Central memory CD4-positive, alpha-beta T cell (primary cell): Measurements from ENCODE around the gene STOML3.

Experiments used
- DNase-seq: peaks from one replicate; pipeline ENCODE4 v3.0.0; 2022

The STOML3 gene

DNA sequence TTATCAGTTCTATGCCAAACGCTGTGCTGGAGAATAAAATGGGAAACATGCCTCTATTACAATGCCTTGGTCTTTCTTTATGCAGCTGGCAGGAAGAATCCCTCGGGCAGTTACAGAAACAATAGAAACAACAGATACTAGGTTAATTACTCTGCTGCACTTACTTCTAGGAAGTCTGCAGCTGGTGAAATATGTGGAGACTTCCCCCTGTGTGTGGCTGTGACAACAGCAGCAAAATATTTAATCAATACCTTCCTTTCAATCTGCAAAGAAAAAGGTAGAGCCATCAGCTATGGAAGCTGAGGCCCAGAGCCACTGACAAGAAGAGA is 9.9 kb downstream of the STOML3 start:
- DNase-seq: no peak

DNA sequence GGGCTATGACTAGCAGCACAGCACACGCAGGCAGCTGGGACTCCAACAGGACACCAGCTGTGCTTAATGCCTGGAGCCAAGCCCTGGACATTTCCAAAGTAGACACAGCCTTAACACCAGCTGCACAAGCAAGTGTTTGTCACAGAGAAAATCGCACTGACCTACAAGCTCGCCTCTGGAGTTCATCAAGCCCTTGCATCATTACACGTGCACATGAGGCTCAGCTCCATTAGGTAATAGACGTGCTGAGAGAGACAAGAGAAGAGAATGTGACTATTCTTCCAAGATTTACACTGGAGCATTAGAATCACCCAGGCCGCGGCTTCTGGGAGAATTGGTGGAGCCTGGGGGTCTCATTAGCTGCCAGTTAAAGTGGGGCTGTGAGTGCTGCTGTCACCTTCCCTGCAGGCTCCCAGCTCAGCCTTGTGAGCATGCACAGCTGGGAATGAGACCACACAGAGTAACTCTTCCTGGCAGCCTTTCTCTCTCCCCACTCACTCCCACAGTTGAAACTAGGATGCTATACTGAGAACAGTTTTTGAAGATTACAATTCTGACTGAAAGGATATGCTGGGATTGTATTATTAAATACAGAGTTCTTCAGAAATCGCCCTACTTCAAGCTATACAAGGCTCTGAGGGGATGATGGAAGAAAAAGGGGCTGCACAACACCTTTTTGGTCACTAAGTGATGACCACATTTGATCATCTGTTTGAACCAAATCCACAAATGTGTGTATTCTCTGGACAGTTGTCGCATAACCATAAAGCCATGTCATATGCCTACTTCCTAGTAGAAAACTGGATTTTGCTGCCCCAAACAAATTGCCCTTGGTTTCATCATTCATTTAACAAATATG is 10.5 kb downstream of the STOML3 start:
- no peak for DNase-seq

DNA sequence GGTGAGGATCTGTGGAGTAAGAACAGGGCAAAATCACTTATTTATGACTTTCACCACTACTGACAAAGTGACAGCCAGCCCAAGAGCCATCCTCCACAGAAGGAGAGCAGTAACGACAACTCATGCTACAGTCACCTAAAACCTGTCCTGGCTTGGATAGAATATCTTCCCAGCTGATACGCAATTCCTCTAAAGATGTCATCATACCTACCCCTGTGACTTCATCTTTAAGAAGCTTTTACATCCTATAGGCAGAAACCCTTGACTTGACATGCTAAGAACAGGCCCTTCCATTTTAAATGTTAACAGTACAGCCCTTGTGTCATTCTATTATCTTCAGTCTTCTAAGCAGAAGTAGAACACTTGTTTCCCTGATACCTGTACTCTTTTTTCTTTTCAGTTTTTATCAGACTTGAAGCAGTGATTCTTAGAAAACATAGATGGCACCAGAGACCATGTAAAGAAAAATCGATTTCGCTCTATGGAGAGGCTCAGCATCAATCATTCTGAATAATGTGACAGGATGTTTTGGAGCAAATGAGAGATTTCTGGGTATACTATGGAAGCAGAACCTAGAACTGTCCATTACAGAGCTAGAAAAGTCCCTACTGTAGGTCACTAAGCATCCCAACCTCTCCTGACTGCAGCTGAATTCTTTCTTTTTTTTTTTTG is 20.1 kb downstream of the STOML3 start:
- no peak for DNase-seq

DNA sequence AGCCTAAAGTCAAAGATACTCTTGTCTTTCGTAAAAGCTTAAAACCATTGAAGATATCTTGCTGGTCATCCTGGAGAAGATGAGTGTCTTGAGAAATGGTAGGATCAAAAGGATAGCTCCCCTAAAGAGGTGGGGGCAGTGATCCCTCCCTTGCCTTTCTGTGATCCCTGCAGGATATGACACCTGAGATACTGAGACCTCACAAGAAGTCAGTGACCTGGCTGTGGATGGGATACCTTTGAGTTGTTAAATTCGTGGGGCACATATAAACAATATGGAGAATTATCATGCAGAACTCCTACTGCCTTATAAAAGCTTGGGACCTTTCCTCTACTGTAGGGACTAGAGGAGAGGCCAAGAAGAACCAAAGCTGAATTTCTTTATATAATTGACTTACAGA is 21.4 kb downstream of the STOML3 start:
- no peak for DNase-seq

DNA sequence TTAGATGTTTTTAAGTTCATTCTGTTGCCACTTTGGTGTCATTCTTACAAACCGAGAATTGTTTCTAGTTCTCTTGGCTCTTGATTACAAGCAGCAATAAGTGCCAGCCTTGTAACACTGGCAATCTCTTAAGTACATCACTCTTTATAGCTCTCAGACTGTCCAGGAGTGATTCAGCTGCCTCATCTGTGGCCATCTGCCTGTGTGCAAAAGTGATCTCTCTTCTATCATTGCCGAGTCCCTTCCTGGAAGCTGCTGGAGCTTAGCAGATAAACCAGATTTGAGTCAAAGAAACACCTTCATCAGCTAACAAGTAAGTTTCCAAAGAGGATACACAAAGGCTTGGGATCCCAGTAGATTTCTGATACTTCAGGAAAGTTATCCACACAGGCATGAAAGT is 23.2 kb downstream of the STOML3 start:
- DNase-seq: no peak

DNA sequence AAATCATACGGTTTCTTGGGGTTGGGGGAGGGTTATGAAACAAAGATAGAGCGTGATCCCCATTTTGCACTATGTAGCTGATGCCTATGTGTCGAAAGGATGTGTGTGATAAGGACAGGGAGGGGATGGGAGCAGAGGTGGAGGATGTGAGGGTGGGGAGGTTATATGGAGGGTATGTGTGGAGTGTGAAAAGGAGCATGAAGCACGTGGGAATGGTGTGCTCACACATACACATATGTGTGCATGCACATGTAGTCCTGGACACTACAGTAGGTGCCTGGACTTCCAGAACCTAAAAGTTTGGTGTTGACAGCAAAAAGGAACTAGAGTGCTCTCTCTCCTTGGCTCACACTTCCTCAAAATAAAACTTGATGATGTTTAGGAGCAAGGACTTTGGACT is 25.4 kb downstream of the STOML3 start:
- no peak for DNase-seq

DNA sequence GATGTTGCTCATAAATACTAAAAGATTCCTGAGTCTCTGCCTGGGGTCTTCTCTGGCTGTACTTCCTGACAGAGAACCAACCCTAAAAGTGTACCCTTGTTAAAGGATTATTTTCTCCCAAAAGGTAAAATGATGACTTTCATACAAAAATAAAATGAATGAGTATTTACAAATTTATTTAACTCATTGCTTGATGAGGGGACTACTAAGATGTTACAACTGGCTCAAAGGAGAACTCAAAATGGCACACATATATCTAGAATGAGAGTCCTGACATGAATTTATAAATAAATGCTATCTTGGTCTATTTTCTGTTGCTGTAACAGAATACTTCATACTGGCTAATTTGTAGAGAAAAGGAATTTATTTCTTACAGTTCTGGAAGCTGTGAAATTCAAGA is 30.5 kb downstream of the STOML3 start:
- no peak for DNase-seq

DNA sequence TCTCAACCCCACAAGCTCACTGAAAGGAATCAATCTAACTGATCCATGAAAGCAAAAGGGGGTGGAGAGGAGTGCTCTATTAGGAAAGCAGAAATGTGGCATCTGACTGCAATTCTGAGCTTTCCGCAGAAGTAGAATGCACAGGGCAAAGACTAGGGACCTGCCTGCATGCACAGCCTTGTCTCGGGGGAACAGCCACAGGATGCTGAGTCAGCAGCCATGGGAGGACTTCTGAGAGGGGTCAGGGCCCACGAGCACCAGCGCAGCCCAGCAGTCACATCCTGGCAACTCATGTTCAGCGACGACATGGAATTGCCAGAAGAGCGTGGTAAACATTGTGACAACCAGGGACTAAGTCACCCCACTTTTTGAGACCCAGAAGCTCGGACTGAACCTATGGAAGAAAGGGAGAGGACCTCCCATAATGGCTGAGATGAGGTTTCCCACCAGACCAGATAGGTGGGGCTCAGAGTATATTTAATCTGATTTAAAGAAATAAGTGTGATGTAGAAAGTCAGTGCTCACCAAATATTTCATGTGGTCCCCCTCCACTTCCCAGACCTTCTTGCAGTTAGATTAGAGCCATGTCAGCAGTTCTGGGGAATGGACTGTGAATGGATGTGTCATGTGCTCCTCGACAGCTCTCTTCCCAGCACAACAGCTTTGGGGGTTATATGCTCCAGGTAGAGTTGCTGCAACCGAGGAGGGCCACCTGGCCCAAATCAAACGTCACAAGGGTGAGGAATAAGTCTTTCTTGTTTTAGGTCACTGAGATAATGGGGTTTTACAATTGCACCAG is 32.6 kb downstream of the STOML3 start:
- DNase-seq: no peak

DNA sequence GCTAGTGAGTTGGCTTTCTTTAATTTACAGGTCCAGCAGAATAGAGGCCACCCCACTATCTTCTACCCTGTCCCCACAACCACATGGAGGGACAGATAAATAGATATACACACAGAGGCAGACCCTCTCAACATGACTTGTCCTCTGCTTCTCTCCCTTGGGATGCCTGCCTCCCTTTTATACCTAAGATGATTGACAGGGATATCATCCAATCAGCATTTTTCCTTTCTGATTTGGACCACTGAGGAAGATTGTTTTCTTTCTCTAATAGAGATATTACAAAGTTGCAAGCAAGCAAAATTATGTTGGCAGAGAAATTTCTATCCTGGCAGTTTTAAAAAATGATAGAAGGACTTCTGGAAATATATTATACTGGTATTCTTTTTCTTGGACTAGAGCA is 35.8 kb downstream of the STOML3 start:
- DNase-seq: no peak

DNA sequence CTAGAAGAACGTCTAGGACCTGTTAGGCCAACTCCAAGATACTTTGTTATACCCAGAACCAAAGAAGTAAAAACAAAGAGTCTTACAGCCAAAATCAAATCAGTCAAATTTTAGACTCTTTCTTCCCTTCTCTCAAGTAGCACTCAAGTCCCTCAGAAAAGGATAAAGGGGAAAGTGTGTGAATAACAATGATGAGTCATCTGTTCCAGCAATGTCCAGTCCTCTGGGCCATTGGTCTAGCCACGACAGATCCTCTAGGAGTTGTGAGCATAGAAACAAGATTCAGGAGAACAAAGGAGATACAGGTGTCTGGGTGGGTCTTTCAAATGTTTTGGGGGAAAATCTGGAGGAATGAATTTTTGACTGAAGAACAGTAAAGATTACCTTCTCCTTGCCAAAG is 36.3 kb downstream of the STOML3 start:
- no peak for DNase-seq

DNA sequence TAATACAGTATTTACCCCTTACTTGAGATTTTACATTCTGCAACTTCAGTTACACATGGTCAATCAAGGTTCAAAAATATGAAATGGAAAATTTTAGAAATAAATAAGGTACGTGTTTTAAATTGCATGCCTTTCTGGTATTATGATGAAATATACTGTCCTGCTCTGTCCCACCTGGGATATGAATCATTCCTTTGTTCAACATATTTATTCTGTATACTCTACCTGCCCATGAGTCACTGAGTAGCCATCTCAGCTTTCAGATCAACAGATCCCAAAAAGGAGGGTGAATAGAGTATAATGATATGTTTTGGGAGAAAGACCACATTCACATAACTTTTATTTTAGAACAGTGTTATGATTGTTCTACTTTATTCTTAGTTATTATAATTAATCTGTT is 37.8 kb downstream of the STOML3 start:
- no peak for DNase-seq

DNA sequence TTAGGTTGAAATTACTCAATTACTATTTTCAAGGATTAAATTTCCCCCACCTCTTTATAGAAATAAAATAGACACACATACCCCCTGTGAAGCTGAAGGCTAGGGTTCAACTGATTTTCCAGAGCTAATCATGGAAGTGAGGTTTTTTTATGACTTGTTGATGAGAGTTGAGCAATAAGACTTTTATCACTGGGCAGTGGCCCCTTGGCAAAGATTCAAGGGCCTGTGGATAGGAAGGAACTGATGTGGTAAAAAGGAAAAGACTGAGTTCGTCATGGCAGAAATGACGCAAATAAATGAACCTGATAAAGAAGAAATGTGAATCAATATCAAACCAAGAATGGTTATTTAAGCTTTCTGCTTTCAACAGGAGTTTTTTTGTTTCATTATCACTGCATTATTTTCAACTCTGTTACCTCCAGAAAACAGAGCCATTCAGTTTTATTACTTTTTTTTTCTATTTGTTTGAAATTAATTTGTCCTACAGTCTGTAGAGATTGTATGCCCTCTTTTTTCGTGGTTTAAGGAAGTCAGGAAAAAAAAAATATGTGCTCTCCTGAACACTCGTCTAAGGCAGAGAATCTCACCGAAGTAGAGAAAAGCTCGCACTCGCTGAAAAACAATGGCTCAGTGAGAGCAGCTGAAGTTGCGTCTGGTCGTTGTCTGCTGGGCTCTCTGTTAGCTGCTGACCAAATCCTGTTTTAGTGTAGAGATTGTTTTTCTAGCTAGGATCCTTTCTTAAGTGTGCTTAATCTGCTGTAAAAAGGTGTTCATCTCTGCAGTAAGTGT is 38.9 kb downstream of the STOML3 start:
- DNase-seq: no peak

DNA sequence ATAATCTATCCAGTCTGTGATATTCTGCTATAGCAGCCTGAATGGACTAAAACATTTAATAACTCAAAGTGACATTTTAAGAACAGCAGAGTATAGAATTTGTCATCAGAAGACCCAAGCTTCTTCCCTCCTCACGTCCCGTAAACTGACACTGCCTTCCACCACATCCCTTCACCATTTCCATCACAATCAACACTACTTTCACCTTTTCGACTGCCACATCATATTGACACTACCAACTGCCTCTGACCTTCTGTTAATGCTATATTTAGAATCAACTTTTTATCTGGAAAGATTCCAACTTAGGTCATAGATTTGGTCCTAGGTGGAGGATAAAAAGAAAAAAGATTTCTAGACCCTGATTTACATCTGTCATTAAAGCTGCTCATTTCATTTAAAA is 39.6 kb downstream of the STOML3 start:
- no peak for DNase-seq

DNA sequence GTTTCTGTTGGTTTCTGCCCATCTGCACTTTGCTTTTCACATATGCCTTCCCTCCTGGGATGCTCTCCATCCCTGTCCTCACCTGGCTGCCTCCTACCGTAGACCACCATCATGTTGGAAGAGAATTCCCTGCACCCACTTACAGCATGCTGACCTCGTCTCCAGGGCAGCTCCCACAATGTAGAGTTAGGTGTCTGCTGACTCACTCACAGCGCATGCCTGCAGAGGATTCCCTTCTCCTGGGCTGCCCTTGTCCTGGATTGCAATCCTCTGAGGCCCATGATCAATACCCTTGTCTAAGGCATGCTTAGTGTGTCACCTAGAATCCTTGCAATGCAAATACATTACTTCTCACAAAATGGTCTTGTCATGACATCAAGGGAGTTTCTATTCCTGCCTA is 43.6 kb downstream of the STOML3 start:
- DNase-seq: no peak

DNA sequence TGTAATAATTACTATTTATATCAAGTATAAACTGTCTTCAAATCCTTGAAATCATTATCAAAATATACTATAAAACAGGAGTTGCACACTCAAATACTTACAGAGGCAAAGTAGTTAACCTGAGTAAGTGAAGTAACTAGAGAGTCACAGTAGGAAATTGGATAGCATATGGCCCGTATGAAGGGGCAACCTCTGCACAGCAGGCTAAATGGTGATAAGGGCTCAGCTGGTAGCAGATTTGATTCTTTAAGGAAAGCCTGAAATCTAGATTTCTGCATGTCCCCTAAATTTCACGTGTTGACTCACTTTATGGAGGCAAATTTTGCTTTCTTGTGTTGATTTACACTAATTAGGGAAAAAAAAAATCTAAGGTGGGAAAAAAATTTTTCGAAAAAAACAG is 46.4 kb downstream of the STOML3 start:
- DNase-seq: no peak

DNA sequence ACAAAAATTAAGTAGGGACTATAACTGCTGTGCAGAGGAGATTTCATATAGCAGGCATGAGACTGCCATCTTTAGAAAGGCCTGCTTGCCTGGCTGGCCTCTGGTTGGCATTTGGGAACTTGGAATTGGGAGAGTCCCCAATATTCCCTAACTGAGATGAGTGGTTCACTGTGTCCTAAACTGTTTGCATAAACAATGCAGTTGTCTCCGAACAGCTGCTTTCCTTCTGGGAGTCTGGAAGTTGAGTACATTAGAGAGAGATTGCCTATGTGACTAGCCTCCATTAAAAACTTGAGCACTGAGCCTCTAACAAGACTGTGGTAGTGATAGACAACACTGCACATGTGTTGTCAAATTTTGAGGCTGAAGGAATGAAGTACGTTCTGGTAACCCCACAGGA is 47.4 kb downstream of the STOML3 start:
- DNase-seq: no peak

DNA sequence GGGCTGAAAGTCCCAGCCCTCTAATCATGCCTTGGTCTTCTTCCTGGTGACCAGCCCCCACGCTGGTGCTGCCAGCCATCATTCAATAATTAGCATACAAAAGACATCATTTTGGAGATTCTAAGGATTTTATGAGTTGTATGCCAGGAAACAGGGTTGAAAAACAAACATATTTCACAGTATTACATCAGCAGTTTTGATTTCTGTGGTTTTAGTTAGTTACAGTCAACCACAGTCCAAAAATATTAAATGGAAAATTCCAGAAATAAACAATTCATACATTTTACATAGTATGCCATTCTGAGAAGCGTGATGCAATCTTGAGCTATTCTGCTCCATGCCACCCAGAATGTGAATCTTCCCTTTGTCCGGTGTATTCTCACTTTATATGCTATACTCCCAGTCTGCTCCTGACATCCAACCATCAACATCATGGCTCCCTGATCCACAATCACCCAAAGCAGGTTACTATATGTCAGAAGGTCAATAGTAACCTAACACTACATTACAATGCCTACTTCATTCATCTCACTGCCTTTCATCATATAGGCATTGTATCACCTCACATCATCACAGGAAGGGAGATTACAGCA is 49.2 kb downstream of the STOML3 start:
- DNase-seq: no peak

DNA sequence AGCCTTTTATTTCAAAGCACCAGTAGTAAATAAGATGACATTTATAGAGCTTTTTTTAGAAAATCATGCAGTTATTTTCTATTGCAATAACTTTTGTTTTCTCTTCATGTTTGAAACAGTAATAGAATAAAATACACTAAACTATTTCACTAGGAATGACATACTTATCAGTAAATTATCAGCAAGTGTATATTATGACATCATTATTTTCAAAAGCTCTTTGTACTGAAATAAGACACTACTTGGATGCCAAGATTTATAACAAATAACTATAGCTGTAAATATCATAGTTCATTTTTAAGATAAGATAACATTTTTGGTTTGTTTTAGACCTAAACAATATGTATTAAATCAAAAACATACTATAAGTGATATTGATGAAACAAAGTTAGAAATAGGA is 56.8 kb downstream of the STOML3 start:
- no peak for DNase-seq

DNA sequence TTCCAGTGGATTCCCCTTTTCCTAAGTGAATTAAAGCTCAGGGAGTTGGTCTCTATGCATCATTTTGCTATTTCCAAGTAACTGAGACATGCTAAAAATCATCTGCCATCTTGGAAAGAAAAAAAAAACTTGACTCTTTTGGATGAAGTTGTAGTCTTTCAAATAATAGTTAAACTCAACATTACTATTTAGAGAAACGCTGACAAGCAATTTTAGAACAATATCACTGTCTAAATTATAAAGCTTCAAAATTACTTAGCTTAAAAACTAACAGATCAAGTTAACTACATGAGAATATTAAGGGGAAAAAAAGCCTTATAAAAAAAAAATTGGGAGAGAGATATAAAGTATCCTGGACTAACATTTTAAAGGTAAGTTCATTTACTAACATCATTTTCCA is 68.5 kb downstream of the STOML3 start:
- no peak for DNase-seq

DNA sequence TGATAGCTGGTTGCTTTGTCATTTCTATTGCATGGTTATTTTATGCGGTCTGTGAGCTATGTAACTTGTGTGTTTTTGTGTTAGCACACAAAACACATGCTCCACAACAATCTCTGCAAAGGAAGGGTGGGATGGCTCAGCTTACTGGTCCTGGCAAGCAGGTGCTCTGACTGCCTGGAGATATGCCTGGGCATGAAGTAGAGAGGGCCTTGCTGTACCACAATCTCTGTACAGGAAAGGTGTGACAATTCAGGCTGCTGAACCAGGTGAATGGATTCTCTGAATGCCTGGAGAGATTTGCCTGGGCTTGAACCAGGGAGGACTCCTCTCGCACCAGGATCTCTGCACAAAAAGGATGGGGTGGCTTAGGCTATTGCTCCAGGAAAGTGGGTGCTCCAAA is 69.5 kb downstream of the STOML3 start:
- no peak for DNase-seq
